Smooth muscle cell of the umbilical artery (primary cell): ENCODE data around the gene C1QA. TPM values are rescaled to one million over a fixed set of nuclear protein-coding genes. Genes with fewer than 3 reads are reported as not detected.

Source experiments
- total RNA-seq: library from RNA; depleted of rRNA; stranded (reverse); fragments of >200 nt; gene quantifications from 2 replicates; pipeline ENCODE4 v1.2.3, GENCODE V29; 2014

C1QA gene, protein sequence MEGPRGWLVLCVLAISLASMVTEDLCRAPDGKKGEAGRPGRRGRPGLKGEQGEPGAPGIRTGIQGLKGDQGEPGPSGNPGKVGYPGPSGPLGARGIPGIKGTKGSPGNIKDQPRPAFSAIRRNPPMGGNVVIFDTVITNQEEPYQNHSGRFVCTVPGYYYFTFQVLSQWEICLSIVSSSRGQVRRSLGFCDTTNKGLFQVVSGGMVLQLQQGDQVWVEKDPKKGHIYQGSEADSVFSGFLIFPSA
- not detected in 2 replicates for total RNA-seq

GRCh38 chr1:22636353-22636752 is at the start of gene C1QA:
TSS of gene C1QA (plus strand) at chr1:22636628. CDS start at chr1:22637617, 989 bp downstream.

DNA sequence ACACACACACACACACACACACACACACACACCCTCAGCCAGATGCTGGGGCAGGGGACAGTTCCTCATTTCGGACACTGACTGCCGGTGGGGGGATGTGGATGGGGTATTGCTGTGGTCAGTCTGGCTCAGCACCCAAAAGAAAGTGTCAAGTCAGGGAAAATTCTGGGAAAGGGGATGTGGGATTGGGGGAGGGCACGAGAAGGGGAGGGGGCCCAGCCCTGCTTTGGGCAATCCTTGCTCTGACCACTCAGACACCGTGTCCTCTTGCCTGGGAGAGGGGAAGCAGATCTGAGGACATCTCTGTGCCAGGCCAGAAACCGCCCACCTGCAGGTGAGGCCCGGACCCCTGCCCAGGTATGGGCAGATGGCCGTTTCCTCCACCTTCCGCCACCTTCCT is 7.0 kb downstream of the C1QA start, which contains the start of gene C1QC:
Gene C1QC (plus strand): TSS at position 253 of the 400 bp plus-strand sequence. CDS start 391 bp downstream, outside the sequence.

GRCh38 chr1:22652881-22653316 is 16.5 kb downstream of the C1QA start, which contains the start of gene C1QB:
TSS of gene C1QB (plus strand) at chr1:22653236. CDS start at chr1:22659463, 6,227 bp downstream.

Other genes starting within 250 kb of the C1QA start
- gene ZBTB40, start 184.8 kb upstream of the C1QA start, total RNA-seq: 10.1 and 12.6 TPM in 2 replicates
- not detected in 2 replicates for gene EPHA8, start 73.1 kb upstream of the C1QA start, total RNA-seq
- gene C1QC, start 7.0 kb downstream of the C1QA start, total RNA-seq: not detected in 2 replicates
- gene C1QB, start 16.6 kb downstream of the C1QA start, total RNA-seq: not detected in 2 replicates
- gene EPHB2, start 74.2 kb downstream of the C1QA start, total RNA-seq: 37.7 and 58.8 TPM in 2 replicates